ENCODE results near the gene HDHD5.
"Not testable (repeated sequence)": the region's sequence is repeated elsewhere in the genome, so short reads cannot be mapped to it uniquely, and the experiment has no call there.

The HDHD5 gene

DNA sequence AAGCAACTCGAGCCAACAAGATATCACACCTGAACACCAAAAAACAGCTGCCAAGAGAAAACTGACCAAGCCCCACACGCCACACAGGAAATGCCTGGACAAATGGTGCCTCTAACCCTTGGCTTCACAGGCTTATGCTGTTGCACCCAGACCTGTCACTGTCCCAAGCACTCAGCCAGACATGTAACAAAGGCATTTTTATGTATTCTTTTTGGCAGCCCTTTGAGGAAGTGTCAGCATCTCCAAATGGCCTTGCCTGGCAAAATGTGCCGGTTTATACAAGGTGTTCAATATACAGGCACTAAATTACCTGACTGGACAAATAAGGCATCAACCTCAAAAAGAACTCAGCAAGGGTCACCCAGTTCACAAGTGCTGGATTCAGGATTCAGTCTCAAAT lies 6.1 kb downstream of the HDHD5 start:
- no peak for DNase-seq

DNA sequence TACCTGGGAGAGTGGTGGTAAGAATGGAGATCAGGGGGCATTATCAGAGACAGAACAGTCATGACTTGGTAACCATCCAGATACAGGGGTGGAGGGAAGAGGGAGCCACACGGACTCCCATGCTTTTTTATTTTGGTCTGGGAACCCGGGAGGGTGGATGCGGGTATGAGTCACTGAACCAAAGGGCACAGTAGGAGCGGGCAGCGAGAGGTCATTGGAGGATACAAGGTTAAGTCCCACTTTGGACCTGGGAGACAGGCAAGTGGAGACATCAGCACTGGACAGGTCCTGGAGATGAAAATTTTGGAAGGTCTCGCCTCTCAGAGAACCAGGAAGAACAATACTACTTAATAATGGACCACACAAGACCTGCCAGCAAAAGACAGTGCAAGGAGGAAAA lies 6.7 kb downstream of the HDHD5 start:
- no peak for DNase-seq

- DNase-seq = no peak
Measured at GRCh38 chr22:17149076-17149815, 9.8 kb downstream of the HDHD5 start.

- not testable (repeated sequence) for DNase-seq
Measured at GRCh38 chr22:17147458-17147857, 11.6 kb downstream of the HDHD5 start.

DNA sequence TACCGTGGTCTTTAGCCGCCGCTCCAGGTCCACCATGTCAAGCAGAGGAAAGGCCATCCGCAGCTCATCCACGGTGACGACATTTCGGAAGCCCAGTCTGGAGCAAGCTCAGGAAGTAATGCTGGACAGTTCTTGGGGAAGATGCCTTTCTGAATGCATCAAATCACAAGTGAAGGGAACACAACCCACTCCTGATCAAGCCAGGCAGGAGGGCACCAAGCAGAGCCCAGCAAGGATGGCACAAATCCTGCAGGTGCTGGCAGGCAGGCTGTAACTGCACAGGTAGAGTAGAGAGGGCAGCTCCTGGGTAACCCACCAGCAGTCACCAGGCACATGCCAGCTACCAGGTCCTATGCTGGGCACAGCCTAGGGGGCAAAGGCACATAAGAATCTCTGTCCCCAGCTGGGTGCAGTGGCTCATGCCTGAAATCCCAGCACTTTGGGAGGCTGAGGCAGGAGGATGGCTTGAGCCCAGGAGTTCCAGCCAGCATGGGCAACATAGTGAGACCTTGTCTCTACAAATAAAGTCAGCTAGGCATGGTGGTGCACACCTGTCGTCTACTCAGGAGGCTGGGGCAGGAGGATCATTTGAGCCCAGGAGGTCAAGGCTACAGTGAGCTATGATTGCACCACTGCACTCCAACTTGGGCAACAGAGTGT lies 13.9 kb downstream of the HDHD5 start:
- DNase-seq = no peak

DNA sequence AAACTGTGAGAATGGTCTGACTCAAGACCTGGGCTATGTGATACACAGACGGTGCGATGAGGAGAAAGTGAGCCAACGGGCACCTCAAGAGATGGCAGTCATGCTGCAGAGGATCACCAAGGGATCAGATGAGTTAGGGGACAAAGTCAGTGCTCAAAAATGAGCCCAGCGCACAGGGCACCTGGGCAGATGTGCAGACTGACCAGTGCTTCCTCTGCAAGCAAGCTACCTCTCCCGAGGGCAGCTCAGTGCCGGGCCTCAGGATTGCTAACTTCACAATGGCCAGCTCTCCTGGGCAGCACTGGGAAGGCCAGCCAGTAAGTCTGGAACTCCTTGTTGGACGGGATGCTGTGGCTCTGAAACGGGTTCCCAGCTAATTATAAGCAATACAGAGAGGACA lies 15.3 kb downstream of the HDHD5 start:
- DNase-seq = no peak

GRCh38 chr22:17143101-17143500 lies 16.0 kb downstream of the HDHD5 start:
- no peak for DNase-seq

DNA sequence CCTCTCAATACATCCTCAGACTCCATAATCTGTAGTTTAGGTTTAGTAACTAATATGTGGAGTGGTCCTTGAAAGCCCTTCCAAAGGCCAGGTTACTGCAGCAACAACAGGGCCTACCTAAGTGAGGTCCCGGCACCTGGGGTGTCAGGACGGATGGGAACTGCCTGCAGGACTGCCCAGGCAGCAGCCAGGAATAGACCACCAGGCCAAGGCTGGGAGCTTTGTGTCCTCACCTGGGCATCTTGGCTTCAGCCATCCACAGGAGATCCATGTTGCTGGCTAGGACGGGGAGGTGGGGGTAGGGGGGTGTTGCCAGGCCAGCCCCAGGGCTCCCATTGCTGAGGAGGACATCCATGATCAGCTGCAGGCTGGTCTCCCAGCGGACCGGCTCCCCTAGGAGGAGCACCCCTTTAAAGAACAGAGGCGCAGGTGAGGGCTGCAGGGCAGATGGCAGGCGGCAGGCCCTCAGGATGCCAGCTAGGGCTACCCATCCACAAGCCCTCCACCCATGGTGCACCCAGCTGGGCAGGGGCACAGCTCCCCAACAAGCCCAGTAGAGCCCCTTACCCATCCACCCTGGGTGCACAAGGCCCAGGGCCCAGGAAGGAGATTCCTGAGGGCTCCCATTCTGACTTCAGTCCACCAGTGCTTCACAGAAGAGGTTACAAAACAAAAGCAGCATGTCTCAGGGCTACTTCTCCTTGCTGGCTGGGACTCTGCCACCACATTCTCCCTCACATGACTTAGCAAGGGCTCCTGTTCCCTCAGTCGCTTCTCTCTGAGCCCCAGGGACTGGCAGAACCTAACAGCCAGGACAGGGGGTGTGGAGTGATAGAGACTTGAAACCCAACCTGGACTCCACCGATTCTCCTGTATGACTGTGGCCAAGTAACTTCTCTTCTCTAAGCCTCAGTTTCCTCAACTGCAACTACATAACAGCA lies 18.0 kb downstream of the HDHD5 start:
- no peak for DNase-seq

- DNase-seq = no peak
Measured at GRCh38 chr22:17140022-17140421, 19.1 kb downstream of the HDHD5 start.

GRCh38 chr22:17138513-17138912 lies 20.6 kb downstream of the HDHD5 start:
- no peak for DNase-seq

DNA sequence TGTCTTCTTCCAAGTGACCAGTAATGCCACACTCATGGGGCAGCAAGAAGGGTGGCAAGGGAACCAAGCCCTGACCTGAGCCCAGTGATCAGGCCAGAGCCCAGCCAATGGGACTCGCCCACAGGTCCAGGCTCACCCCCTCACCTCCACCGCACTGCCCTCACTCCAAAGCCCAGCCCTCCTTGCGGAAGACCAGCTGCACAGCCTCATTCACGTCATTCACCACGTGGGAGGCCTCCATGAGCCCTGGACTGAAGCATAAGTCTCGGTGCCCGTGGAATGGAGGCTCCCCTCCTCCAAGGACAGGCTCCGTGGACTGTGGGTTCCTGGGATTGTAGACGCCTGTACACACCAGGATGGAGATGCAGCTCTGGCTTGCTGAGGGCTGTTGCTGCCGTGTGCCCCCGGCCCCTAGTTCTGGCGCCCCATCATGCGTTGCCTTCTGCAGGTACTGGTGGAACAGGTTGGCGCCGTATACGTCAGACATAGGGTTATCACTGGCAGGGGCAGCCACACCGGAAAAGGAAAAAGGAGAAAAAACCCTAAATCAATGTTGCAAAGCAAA lies 21.1 kb downstream of the HDHD5 start:
- DNase-seq = no peak

DNA sequence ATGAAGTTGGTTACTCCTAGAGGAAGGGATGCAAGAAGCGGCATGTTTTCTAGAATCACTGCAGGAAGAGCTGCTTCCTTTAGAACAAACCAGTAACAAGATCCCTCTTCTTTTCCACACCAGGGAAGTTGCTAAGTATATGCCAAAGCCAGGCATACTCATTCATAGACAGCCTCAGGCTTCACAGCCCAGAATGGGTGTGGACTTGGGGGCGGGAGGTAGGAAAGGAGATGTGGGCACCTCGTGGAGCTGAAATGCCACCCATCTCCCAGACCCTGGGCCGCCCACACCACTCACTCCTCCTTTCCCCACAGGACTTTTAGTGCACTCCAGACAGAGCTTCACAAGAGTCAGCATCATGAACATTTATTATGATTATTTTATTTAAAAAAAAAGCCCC lies 21.9 kb downstream of the HDHD5 start:
- no peak for DNase-seq

- no peak for DNase-seq
Measured at GRCh38 chr22:17135153-17135760, 23.8 kb downstream of the HDHD5 start.

DNA sequence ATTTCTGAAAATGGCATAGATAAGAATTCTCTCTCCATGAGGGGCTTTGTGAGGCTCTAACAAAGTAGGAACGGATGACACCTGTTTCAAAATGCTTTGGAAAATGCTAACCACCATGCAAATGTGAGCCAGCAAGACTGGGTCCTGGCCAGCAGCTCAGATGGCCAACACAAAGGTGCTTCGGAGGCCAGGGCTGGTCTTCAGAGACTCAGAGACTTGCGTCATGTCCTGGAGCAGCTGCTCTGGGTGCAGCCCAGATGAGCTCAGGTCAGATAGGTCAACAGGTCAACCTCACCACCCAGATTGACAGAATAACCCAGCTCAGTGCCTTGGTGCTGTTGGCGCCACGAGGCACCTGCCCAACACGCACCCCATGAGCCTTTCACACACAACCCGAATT lies 25.9 kb downstream of the HDHD5 start:
- no peak for DNase-seq

GRCh38 chr22:17132112-17132511 lies 27.0 kb downstream of the HDHD5 start:
- DNase-seq = no peak

DNA sequence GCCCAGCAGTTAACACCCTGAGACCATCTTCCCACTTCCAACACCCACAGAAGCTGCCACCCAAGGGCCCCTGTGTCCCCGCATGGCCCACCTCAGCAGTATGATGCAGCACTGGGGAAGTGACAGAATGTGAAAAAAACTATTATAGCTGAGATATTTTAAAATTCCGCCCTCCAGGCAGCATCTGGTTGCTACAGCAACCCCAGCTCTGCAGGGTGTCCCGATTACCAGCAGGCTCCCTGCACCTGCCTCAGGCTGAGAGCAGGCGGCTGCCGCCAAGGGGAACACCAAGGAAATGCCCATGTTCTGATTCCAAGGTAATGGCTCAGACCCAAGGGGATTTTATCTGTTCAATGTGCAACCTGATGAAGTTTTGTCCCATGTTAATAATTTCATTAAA lies 27.4 kb downstream of the HDHD5 start:
- no peak for DNase-seq

GRCh38 chr22:17130199-17130598 lies 28.9 kb downstream of the HDHD5 start:
- DNase-seq = no peak

DNA sequence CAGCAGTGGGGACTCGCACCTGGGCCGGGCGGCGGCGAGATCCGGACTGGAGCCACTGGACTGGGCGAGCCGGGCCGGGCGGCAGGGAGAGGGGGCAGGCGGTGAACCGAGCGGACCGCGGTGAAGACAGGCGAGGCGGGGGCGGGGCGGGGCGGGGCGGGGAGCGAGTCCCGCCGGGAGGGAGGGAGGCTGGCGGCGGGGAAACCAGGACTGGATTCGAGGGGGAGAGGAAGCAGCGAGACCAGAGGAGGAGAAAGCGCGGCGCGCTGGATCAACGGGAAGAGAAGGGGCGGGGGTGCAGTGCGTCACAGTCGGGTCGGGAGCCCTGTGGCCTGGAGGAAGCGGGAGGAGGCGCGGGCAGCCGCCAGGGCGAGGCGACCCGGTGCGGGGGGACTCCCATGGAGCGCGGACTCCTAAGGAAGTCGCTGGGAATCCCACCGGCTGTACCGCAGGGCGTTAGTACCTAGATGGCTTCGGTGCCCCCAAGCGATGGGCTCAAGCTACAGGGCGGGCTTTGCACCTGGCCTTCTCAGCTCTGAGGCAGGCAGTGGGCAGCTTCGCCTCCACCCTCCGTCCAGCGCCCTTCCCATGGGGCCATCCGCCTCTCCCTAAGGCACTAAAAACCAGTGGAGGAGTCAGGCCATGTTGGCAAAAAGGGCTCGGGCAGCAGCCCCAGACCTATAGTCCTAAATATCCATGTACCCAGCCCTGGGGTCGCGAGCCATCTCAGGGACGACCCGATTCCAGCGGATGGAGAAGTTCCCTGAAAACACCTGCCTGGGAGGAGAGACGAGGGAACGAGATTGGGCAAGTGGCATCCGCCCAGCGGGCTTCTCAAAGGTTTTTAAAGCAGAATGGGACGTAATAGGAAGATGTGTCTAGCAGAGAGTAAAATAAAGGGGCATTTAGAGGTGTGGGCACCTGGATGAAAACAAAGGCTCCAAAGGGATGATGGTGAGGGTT lies 37.6 kb downstream of the HDHD5 start, which contains the start of gene TMEM121B:
TSS of gene TMEM121B (minus strand) at position 128 of the 963 bp plus-strand sequence. CDS start 233 bp downstream, outside the sequence.
- no peak for DNase-seq

DNA sequence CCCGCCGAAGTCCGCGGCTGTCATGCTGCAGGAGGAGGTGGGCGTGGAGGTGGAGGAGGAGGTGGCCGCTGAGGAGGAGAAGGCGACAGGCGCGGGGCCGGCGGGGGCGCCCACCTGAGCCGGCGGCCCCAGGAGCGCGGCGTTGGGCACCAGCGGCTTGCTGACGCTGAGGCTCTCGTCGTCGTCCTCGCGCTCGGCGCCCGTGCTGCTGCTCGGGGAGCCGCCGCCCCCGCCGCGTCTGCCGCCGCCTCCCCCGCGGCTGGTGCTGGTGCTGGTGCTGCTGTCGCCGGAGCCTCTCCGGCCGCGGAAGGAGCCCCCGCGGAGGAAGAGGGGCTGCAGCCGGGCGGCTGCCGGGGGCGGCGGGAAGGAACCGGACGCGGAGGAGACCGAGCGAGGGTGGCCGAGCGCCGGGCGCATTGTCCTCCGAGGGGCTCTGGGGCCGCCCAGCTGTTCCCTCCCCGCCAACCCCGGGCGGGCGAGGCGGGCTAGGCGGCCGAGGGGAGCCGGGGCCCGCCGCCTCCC lies 38.3 kb downstream of the HDHD5 start:
- DNase-seq = no peak

DNA sequence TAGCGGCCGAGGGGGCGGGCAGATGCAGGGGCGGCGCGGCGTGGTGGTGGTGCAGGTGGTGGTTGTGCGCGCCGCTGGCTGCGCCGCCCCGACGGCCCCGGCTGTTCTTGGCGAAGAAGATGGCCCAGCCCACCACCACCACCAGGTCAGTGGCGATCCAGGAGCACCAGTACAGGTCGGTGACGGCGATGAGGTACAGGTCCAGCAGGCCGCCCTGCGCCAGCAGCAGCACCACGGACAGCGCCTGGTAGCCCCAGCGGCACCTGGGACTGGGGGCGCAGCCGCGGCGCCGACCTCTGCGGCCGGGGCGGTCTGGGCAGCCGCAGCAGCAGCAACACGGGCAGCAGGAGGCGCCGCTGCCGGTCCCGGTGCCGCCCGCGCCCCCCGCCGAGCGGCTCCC lies 38.8 kb downstream of the HDHD5 start:
- peak; percentile 44 for DNase-seq
